HG03060 (cell line): Measurements from ENCODE around the gene CKB.
"Not testable (repeated sequence)": the region's sequence is repeated elsewhere in the genome, so short reads cannot be mapped to it uniquely, and the experiment has no call there.

Source experiments
- ATAC-seq: cut with Tn5 transposase; IDR thresholded peaks from one replicate; pipeline ENCODE4 v1.9.1; 2021; ENCODE audit warnings: low read depth, moderate number of reproducible peaks; ENCODE audit not compliant: unreplicated experiment

The CKB gene

DNA sequence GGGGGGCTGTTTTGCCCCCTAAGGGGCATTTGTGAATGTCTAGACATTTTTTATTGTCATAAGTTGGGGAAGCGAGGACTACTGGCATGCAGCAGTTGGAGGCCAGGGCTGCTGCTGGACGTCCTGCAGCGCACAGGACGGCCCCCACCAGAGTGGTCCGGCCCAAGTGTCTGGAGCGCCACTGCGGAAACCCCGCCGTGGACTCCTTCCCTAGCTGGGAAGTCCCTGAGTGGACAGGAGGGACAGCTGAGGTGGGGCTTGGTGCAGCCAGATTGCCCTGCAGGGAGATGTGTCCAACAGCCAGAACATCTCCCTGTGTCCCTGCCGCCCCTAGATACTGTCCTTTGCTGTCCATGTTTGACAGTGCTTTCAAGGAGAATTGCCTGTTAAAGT, 5.5 kb downstream of the CKB start:
- no peak for ATAC-seq

GRCh38 chr14:103516426-103517173, 6.0 kb downstream of the CKB start:
- ATAC-seq: no peak

- ATAC-seq: no peak
Measured at GRCh38 chr14:103514596-103515421, 7.8 kb downstream of the CKB start.

- ATAC-seq: no peak
Measured at GRCh38 chr14:103512701-103513611, 9.7 kb downstream of the CKB start.

GRCh38 chr14:103512180-103512579, 10.4 kb downstream of the CKB start:
- not testable (repeated sequence) for ATAC-seq

- no peak for ATAC-seq
Measured at GRCh38 chr14:103510724-103511693, 11.6 kb downstream of the CKB start.

DNA sequence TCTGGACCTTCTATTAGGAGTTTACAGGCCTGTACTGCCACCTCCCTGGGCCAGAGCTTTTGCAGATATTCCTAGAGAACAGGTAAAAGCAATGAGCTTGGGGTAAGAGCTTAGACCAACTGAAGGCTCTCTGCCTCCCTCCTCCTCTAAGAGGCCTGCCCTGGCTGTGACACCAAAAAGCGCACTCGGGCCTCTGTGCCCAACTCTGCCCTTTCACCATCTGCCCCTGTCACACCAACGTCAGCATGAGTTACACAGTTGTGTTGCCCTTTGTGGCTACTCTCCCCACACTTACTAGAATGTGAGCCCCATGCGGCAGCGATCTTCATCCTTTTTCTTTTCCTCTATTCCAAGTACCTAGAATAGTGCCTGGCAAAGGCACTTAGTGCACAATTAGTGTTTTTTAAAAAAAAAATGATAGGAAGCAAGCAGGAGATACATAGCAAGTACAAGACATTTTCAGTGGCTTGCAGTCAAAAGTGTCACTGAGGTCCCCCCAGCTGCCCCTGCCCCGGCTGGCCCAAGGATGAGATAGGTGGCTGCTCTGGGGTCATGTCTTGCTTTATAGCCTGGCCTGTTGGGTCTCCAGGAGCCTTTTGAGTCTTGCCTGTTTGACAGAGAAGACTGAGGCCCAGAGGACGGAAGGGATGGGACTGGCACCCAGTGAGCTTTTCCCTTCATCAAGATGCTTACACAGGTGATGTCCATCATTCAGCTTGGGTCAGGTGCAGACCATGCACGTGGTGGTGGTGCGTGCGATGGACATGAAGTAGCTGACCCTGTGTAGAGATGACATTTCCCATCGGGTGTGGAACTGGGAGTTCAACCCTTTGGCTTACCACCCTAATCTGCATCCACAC, 12.5 kb downstream of the CKB start:
- ATAC-seq: no peak

GRCh38 chr14:103508521-103509329, 13.9 kb downstream of the CKB start:
- ATAC-seq: no peak

GRCh38 chr14:103507751-103508150, 14.9 kb downstream of the CKB start:
- ATAC-seq: no peak

GRCh38 chr14:103504991-103505565, 17.6 kb downstream of the CKB start:
- no peak for ATAC-seq

DNA sequence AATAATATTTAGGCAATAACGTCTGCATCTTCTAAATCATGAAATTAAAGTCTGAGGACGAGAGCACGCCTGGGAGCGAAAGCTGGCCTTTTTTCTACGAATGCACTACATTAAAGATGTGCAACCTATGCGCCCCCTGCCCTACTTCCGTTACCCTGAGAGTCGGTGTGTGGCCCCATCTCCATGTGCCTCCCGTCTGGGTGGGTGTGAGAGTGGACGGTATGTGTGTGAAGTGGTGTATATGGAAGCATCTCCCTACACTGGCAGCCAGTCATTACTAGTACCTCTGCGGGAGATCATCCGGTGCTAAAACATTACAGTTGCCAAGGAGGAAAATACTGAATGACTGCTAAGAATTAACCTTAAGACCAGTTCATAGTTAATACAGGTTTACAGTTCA, 19.3 kb downstream of the CKB start:
- ATAC-seq: no peak

DNA sequence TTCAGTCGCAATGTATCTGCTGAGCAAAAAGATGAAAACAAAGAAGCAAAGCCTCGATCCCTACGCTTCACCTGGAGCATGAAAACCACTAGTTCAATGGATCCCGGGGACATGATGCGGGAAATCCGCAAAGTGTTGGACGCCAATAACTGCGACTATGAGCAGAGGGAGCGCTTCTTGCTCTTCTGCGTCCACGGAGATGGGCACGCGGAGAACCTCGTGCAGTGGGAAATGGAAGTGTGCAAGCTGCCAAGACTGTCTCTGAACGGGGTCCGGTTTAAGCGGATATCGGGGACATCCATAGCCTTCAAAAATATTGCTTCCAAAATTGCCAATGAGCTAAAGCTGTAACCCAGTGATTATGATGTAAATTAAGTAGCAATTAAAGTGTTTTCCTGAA, 19.8 kb downstream of the CKB start:
- ATAC-seq: no peak

- no peak for ATAC-seq
Measured at GRCh38 chr14:103501921-103502669, 20.5 kb downstream of the CKB start.

DNA sequence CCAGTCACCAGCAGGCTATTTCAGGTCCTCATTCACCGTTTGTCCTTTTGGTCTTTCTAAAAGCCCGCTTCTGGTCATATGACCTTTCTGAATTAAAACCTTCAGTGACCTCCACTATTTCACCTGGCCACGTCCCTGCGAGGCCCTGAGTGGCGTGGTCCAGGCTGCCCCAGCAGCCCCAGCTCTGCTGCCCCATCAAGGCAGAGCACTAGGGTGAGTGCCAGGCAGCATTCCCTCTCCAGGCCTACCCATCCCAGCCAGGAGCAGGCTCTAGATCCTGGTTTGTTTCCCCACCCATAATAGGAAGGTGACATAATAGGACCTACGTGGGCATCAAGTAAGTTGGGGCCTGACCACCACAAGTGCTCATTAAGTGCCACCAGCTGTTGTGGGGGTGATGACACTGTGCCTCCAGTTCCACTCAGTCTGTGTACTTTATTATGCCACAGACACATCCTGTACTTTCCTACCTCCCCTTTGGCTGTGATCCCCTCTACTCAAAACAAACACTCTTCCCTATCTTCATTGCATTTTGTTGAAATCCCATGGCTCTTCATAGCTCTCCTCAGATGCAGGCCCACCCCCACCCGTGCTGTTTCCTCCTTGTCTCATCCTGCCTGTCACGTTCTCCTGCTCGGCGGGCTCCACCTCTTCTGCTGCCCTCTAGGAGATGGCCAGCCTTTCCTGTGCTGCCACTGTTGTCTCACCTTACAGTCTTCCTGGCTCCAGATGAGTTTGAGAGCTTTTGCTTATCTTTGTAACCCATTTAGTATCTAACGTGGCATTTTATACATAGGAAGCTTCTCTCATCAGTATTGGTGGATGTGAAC, 21.4 kb downstream of the CKB start:
- ATAC-seq: no peak

DNA sequence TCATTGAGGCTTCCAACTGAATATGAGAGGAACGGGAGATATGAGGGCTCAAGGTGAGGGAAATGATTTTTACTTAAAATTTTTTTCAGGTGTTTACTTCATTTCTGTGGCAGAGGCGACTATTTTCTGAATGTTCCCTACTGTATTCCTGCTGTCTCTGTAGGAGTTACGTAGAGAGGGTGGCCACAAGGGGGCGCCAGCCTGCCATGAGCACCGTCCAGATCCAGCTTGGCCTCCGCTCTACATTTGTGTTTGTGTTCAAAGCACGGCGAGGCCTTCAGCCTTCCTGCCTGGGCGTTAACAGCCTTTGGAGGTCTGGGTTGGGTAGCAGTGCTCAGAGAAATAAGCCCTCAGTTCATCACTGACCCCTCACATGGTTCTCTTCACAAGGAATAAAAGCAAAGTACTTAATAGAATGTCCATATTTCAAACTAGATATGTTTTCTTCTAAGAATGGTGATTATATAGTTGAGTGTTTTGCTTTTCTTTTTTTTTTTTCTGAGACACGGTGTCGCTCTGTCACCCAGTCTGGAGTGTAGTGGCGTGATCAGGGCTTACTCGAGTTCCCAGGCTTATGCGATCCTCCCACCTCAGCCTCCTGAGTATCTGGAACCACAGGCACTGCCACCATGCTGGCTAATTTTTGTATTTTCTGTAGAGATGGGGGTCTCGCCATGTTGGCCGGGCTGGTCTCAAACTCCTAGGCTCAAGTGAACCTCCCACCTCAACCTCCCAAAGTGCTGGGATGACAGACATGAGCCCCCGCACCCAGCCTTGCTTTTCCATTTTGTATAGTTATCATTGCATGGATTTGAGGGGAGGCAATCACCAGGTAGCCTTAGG, 22.3 kb downstream of the CKB start:
- ATAC-seq: no peak
